GM13977 (cell line): ENCODE results near the gene HPCA.

Source experiments
- DNase-seq: peaks from one replicate; pipeline ENCODE4 v3.0.0; 2012; ENCODE audit warnings: low spot score
- CTCF ChIP-seq: IDR thresholded peaks from 2 replicates; pipeline ENCODE4 v1.5.1; 2012; ENCODE audit warnings: mild to moderate bottlenecking, control low read depth; ENCODE audit not compliant: insufficient read depth; ENCODE audit errors: extremely low read depth, missing control alignments
- in situ Hi-C: fragments of 300-500 bp; cut with MboI; formaldehyde crosslinking; loops from one replicate; pipeline ENCODE4 v1.12.0; 2022; ENCODE audit warnings: low sequenced_read_pairs, low pct_unique_long_range_greater_than_20kb, mixed read lengths, inconsistent platforms; ENCODE audit not compliant: unreplicated experiment

The HPCA gene

GRCh38 chr1:32876341-32877210 lies 9.7 kb upstream of the HPCA start:
- DNase-seq: peak; percentile 85
- TF ChIP-seq CTCF: peak; percentile 97
- in situ Hi-C loops: no loop called here

DNA sequence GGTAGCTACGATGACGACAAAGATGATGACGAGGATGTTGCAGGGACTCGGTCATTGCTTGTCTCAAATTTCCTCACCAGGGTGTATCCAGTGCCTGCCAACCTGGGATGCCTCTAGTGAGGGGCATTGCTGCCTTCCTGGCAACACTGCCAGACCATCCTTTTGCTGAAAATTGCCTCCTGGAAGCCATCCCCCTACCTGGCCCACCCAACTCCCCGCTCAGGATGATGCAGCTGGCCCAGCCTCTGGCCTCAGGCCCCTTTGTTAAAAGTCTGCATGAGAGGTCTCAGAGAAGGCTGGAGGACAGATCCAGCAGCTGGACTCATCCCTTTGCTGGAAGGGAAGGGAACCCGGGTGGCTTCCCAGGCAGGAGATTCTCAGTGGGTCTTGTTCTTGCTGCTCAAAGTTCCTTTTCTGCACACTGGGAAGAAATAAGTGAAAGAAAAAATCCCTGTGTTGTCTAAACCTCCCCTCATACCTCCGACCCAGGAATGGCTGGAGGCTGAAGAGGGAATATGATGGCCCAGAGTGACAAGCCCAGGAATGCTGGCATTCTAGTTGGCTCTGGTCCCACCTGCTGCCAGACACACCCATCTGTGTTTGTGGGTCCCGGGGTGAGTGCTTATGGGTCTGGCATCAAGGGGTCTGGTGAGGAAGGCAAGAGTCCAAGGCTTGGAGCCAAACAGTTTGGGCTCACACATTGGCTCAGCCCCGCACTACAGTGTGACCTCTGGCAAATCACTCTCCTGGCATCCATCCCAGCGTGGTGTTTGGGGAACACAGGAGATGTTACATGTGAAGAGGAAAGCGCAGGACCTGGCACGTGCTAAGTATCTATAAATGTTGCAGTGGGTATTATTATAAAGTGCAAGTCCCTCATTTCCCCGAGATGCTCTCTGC lies 8.8 kb upstream of the HPCA start:
- in situ Hi-C loops: no loop called here
- peak; percentile 16 for DNase-seq
- TF ChIP-seq CTCF: no peak

DNA sequence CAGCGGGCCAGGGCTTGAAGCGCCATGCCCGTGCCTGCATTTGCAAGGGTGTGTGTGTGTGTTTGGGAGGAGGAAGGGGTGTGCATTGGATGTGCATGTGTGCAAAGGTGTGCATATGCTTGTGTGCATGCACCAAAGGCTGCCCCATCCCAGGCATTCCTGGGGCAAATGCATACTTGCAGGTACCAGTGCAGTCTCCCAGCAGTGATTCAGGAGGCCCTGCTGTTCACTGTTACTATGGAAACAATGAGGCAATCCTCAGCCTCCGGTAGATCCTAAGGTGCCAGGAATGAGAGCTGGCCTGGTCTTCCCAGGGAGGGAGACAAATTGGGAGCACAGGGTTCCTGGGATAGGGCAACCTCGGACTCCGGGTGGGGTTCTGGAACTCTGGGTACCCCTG lies 8.1 kb upstream of the HPCA start:
- TF ChIP-seq CTCF: no peak
- in situ Hi-C loops: no loop called here
- peak; percentile 24 for DNase-seq

DNA sequence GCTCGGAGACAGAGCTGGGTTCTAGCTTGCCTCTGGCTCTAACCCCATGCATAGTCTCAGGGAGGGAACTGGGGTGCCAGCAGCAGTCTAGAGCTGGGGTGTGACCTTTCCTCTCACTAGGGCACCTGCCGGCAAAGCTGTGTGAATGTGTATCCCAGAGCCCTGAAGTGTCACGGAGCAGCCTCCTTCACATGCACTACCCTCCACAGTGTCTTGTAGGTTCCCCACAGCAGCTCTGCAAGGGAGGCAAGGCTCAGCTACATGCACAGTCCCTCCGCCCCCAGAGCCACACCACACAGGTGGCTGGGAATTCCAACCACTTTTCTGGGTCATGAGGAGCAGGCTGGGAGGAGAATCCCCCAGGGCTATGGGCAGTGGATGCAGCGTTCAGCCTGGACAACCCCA lies 7.7 kb upstream of the HPCA start:
- no peak for TF ChIP-seq CTCF
- peak; percentile 15 for DNase-seq
- in situ Hi-C loops: no loop called here

- no peak for DNase-seq
- TF ChIP-seq CTCF: no peak
- in situ Hi-C loops: no loop called here
These were observed 5.0 kb upstream of the HPCA start for GRCh38 chr1:32881291-32881690.
